Osteocyte (in vitro differentiated cells): ENCODE data around the gene SECTM1. TPM values are rescaled to one million over a fixed set of nuclear protein-coding genes. Genes with fewer than 3 reads are reported as not detected.
"Not testable (repeated sequence)": the region's sequence is repeated elsewhere in the genome, so short reads cannot be mapped to it uniquely, and the experiment has no call there.

Experiments
- DNase-seq: peaks from one replicate; pipeline ENCODE4 v3.0.0; 2021; ENCODE audit warnings: mixed read lengths; ENCODE audit not compliant: unreplicated experiment; ENCODE audit errors: extremely low spot score
- H3K27ac Mint-ChIP-seq: one replicate; pipeline ENCODE4 v1.8.0; 2021; ENCODE audit warnings: mild to moderate bottlenecking, mixed read lengths; ENCODE audit not compliant: unreplicated experiment
- H3K27me3 Mint-ChIP-seq: one replicate; pipeline ENCODE4 v1.8.0; 2021; ENCODE audit warnings: mixed read lengths; ENCODE audit not compliant: unreplicated experiment
- H3K36me3 Mint-ChIP-seq: one replicate; pipeline ENCODE4 v1.8.0; 2021; ENCODE audit warnings: mixed read lengths; ENCODE audit not compliant: unreplicated experiment
- H3K4me1 Mint-ChIP-seq: one replicate; pipeline ENCODE4 v1.8.0; 2021; ENCODE audit warnings: mixed read lengths; ENCODE audit not compliant: unreplicated experiment
- H3K4me3 Mint-ChIP-seq: one replicate; pipeline ENCODE4 v1.8.0; 2021; ENCODE audit warnings: mild to moderate bottlenecking, moderate library complexity, mixed read lengths; ENCODE audit not compliant: unreplicated experiment
- H3K9me3 Mint-ChIP-seq: one replicate; pipeline ENCODE4 v1.8.0; 2021; ENCODE audit warnings: mixed read lengths; ENCODE audit not compliant: unreplicated experiment
- total RNA-seq: library from RNA; stranded (reverse); gene quantifications from 2 replicates; pipeline ENCODE4 v1.2.1, GENCODE V29; 2021
- TF ChIP-seq, protein P1 (sequence below): fragments of 200-600 bp; sonication (generic); IDR thresholded peaks from 2 replicates; pipeline ENCODE4 v1.5.0; 2021; ENCODE audit warnings: antibody characterized with exemption, mild to moderate bottlenecking, moderate library complexity

The SECTM1 gene
- total RNA-seq, 1 donor from 2014 or later, result 24.1 TPM

GRCh38 chr17:82351254-82351712 is 17.7 kb upstream of the SECTM1 start:
- H3K27me3 Mint-ChIP-seq, result peaks cover 18% of the 10 kb centered on the region
- no peak for DNase-seq
- H3K36me3 Mint-ChIP-seq, result no peaks in the 10 kb centered on the region
- peaks cover 15% of the 10 kb centered on the region for H3K4me1 Mint-ChIP-seq
- no peak overlapping the region for H3K27ac Mint-ChIP-seq
- no peak overlapping the region for H3K4me3 Mint-ChIP-seq
- TF ChIP-seq, protein P1, sequence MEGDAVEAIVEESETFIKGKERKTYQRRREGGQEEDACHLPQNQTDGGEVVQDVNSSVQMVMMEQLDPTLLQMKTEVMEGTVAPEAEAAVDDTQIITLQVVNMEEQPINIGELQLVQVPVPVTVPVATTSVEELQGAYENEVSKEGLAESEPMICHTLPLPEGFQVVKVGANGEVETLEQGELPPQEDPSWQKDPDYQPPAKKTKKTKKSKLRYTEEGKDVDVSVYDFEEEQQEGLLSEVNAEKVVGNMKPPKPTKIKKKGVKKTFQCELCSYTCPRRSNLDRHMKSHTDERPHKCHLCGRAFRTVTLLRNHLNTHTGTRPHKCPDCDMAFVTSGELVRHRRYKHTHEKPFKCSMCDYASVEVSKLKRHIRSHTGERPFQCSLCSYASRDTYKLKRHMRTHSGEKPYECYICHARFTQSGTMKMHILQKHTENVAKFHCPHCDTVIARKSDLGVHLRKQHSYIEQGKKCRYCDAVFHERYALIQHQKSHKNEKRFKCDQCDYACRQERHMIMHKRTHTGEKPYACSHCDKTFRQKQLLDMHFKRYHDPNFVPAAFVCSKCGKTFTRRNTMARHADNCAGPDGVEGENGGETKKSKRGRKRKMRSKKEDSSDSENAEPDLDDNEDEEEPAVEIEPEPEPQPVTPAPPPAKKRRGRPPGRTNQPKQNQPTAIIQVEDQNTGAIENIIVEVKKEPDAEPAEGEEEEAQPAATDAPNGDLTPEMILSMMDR, result no peak
- H3K9me3 Mint-ChIP-seq, result no peaks in the 10 kb centered on the region

GRCh38 chr17:82350182-82351030 is 16.8 kb upstream of the SECTM1 start:
- no peak overlapping the region for H3K27ac Mint-ChIP-seq
- H3K4me1 Mint-ChIP-seq, result peaks cover 15% of the 10 kb centered on the region
- no peaks in the 10 kb centered on the region for H3K9me3 Mint-ChIP-seq
- no peak overlapping the region for H3K4me3 Mint-ChIP-seq
- TF ChIP-seq, protein P1, result no peak
- DNase-seq, result no peak
- no peaks in the 10 kb centered on the region for H3K36me3 Mint-ChIP-seq
- H3K27me3 Mint-ChIP-seq, result peaks cover 12% of the 10 kb centered on the region

DNA sequence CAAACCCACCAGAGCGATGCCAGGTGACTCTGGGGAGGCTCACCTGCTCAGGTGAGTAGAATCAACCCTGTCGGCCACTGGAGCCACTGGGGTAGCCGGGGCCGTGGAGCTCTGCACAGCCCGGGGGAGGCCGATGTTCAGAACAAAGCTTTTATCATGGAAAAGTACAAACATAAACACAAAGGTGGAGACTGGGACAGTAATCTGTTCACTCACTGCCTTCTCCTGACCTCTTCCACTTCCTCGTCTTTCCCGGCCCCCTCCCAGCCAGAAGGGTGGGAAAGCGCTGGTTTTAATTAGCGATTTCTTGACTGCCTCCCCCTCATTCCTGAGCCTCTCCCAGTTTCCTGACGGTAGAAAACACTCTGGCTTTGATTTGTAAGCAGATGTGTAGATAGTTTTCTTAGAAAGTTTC is 15.7 kb upstream of the SECTM1 start:
- H3K27me3 Mint-ChIP-seq, result peaks cover 11% of the 10 kb centered on the region
- TF ChIP-seq, protein P1, result no peak
- H3K9me3 Mint-ChIP-seq, result no peaks in the 10 kb centered on the region
- no peak overlapping the region for H3K4me3 Mint-ChIP-seq
- no peaks in the 10 kb centered on the region for H3K36me3 Mint-ChIP-seq
- no peak for DNase-seq
- no peak overlapping the region for H3K27ac Mint-ChIP-seq
- H3K4me1 Mint-ChIP-seq, result peaks cover 19% of the 10 kb centered on the region

- Mint-ChIP-seq H3K27ac (no peak overlapping the region), H3K4me3 (no peak overlapping the region)
- DNase-seq, result no peak
Measured at GRCh38 chr17:82348866-82349265, 15.3 kb upstream of the SECTM1 start.

DNA sequence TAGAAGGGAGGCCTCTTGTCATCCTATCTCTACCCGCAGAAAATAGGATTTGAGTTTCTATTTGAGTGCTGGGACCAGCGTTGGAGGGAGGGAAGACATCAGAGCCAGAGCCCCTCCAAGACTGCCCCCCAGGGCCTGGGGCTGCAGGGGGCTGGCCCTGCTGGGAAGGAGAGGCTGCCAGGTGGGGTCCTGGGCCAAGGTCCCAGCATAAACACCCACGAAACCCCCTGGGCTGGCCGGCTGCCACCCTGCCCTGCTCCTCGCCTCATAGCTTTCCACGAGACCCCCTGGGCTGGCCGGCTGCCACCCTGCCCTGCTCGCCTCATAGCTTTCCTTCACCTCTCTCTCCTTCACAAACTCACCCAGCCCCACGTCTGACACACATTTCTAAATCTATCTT is 14.9 kb upstream of the SECTM1 start:
- Mint-ChIP-seq H3K27me3 (peaks cover 11% of the 10 kb centered on the region), H3K27ac (no peak overlapping the region), H3K9me3 (no peaks in the 10 kb centered on the region), H3K36me3 (no peaks in the 10 kb centered on the region), H3K4me3 (no peak overlapping the region), H3K4me1 (peaks cover 19% of the 10 kb centered on the region)
- DNase-seq, result no peak
- TF ChIP-seq, protein P1, result no peak

More at GRCh38 chr17:82348866-82349265, 15.3 kb upstream of the SECTM1 start:
- Mint-ChIP-seq H3K27me3 (peaks cover 11% of the 10 kb centered on the region), H3K9me3 (no peaks in the 10 kb centered on the region), H3K36me3 (no peaks in the 10 kb centered on the region), H3K4me1 (peaks cover 19% of the 10 kb centered on the region)
- TF ChIP-seq, protein P1, result no peak

DNA sequence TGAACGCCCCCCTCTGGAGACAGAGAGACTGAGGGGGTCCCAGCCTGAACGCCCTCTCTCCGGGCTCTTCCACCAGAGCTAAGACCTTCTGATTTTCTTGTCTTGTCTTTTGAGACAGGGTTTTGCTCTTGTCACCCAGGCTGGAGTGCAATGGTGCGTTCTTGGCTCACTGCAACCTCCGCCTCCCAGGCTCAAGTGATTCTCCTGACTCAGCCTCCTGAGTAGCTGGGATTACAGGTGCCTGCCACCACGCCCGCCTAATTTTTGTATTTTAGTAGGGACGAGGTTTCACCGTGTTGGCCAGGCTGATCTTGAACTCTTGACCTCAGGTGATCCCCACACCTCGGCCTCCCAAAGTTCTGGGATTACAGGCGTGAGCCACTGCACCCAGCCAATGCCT is 14.4 kb upstream of the SECTM1 start:
- H3K27me3 Mint-ChIP-seq, result peaks cover 15% of the 10 kb centered on the region
- not testable (repeated sequence) for DNase-seq, H3K27ac Mint-ChIP-seq, H3K36me3 Mint-ChIP-seq, H3K9me3 Mint-ChIP-seq, H3K4me3 Mint-ChIP-seq
- H3K4me1 Mint-ChIP-seq, result peaks cover 19% of the 10 kb centered on the region
